HG02642 (cell line): Measurements from ENCODE around the gene ITGA1.

Experiments used
- ATAC-seq: cut with Tn5 transposase; IDR thresholded peaks from one replicate; pipeline ENCODE4 v1.9.1; 2021; ENCODE audit warnings: mild to moderate bottlenecking; ENCODE audit not compliant: unreplicated experiment, poor library complexity

Gene ITGA1

DNA sequence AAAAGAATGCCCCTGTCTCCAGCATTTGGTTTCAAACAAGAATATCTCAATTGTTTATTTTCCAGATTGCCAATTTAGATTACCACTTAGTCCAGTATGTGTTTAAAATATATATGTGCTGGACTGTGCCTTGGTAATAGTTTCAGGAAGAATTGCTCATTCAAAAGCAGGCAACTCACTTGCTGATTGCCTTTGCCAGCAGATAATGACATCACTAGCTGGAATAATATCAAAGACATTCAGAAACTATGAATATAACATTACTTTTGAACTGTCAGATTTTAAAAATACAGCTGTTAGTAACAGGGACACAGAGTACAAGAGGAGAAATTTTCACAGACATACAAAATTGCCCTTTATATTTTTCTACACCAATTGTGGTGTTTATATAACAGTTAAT lies 105.4 kb downstream of the ITGA1 start:
- ATAC-seq: no peak

DNA sequence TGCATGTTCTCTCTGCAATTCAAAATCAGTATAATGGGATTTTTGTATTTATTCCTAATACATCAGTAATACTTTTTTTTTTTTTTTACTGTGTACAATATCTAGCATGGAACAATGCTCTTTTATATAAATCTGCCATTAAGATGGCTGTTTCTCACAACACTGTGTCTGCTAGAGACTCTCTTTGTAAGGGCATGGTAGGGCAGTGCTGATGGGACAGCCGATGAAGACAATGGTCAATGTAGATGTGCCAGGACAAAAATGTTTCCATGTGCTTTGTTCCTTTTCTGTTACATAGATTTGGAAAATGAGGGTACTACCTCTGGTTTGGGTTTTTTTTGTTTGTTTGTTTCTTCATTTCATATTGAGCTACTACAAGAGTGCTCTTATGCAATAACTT lies 106.1 kb downstream of the ITGA1 start:
- ATAC-seq: no peak

DNA sequence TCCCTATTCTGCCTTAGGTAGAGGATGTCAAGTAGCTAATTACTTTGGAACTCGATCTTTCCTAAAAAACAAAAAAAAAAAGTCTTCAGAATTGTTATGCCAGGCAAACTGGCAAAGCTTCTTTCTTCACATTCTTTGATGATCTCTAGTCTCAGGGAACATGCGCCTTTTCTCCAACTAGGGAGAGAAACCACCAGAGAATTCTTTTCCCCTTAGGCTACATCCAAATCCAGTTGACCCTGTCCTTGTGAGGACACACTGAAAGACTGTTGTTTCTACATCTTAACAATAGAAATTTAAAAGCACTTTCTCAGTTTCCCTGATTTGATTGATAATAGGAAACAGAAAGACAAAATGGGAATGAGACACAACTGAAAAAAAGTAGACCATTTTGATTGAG lies 106.7 kb downstream of the ITGA1 start:
- ATAC-seq: no peak

DNA sequence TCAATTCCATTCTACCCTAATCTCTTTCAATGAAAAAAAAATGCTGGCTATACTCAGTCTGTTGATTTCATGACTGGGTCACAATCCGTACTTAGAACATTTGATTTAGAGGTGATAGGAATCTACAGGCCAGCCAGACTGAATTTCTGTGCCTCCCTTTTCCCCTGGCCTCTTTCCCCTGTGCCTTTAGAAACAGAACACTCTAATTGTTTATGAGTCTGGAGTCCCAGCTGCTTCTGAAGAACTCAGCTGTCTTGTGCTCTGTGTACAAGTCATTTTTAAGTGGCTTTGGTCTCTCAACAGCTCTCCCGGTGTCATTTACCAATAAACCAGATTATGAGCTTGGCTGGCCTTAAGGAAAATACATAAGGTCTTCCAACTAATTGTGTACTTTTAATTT lies 107.4 kb downstream of the ITGA1 start:
- ATAC-seq: no peak

DNA sequence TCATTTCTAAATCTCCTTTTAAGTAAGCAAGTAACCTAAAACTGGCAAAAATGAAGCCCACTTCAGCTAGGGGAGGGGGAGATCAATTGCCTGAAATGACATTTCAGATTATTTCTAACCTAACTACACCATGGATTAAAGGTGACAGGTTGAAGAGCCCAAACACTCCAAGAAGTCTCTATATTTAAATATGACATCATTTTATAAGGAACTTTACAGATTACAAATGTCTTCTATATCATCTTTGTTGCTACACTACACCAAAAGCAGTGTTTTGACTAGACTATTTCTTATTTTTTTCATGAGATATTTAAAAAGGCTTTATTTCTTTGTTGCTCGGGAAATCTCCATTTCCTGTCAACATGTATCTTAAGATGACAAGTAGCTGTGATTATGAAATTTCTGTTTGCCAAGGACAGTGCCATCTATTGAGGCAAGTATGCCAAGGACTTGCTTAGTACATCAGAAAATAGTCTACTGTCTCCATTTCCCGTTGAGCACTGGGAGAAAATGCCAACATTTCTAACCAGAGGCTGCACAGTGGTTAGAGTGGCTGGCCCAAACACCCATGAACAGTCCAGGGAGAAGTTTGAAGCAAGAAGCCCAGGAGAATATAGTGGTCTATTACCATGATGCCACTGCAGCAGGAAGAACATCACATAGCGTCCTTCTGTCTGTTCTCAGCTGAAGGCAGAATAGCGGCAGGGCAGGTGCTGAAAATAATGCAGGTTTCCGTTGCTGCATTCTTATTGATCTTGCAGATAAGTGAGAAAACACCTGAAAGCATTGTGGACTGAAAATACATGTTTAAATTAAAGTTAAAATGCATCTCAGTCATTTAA lies 108.1 kb downstream of the ITGA1 start:
- ATAC-seq: no peak

DNA sequence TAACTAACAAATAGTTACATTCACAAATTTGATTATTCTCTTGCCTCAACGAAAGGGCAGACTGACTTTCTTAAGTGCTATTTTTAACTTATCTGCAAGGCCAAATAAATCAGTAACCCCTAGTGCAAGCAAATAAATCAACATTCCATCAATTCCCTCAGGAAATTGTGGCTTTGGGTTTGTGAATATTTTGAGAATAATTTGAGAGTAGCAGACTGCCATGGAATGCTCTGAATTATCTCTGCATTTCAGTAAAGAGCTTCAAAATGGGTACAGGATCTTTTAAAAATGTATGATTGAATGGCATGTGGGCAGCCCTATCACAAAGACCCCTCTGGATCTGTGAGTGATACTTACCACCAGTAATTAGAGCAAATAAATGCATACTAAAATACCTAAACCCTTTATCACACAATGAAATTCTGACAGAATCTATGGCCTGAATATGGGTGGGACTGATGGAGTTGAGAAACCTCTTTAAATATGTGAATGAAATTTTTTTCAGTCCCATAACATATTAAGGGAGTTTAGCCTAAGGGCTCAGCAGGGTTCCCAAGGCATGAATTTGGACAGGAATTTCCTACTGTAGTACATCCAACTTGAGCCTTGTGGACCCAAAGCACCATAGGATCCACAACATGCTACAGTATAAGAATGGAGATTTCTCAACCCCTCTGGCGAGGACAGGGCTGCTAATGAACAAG lies 109.0 kb downstream of the ITGA1 start:
- ATAC-seq: no peak

DNA sequence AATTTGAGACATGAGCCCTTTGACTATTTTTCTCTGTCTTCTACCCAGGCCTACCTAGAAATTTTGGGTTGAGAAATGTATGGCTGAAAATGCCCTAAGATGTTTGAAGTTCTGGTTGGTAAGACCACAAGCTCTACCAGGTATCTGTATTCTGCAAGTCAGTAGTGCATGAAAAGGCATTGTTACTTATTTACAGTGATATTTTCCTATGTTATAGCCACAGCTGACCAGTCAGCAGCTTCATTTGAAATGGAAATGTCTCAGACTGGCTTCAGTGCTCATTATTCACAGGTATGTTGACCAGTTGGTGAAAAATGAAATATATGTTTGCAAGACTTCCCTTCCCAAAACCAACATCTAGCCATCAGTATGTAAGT lies 109.5 kb downstream of the ITGA1 start:
- ATAC-seq: no peak

DNA sequence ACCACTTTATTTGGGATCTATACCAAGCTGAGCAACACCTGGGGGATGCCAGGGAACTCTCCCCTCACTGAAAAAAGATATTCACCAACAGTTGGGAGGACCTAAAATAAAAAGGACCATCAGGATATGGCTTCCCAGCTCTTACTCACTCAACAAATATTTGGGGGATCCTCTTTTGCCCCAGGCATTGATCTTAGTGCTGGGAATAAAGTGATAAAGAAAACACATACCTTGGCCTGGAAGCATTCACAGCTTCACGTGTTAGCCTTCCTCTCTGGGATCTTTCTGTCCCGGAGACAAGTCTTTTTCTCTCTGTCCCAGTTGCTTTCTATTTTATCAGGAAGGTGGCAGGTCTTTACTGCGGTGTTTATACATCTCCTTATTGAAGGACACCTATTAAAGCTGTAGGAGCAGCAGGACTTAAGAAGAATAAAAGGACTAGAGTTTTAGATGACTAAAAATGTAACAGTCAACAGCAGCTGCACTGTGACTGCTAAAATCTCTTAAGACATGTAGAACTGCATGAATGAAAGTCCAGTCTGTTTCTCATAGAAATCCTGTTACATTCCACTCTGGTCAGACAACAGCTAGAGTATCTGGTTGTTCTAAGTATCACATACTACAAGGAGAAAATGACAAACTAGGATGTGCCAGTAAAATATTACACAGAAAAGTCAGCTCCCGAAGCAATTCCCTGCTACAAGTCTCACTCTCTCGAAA lies 111.4 kb downstream of the ITGA1 start:
- ATAC-seq: no peak

DNA sequence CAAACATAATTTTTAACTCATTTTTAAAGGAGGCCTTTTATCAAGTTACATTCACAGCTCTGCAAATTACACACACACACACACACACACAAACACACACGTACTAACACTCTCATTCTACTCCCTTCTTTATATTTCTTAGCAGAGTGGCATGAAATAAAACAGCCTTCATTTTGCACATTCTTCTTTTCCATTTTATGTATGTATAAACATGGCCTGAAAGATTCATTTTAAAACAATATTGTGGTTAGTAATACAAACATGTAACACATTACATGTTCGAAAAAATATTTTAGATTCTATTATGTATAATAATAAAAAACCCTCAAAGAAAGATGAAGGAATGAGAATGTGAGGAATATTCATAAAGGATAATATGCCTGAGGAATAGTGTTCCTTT lies 115.4 kb downstream of the ITGA1 start:
- no peak for ATAC-seq

DNA sequence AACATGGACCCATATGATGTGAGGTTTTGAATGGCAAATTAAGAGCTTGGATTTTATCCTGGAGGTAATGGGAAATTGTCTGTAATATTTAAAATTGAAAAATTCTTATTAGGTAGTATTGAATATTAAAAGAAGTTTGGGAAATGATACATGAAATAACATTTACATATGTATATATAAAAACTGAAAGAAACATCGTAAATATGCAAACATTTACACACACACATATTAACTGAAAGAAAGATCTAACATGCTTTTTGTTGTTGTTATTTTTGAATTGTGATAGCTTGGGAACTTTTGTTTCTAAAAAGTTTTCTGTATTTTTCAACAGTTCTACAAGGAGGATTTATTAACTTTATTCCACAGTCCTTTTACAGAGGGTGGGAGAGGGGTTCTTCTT lies 118.6 kb downstream of the ITGA1 start:
- no peak for ATAC-seq

DNA sequence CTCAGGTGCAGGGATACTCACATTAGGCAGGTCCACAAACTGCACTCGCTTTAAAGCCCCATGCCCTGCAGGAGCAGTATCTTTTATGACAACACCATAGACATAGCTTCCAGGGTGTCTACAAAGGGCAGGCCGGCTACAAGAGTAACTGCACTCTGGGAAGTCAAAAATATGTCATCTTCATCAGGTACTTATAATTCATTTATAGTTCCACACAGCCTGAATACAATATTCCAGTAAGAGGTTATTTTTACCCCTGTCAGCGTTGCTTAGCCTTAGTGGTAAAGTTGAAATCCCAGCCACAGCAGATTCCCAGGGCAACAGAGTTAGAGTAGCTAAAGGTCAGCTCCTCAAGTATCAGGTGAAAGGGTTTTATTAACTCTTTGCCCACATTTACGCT lies 119.1 kb downstream of the ITGA1 start:
- no peak for ATAC-seq

DNA sequence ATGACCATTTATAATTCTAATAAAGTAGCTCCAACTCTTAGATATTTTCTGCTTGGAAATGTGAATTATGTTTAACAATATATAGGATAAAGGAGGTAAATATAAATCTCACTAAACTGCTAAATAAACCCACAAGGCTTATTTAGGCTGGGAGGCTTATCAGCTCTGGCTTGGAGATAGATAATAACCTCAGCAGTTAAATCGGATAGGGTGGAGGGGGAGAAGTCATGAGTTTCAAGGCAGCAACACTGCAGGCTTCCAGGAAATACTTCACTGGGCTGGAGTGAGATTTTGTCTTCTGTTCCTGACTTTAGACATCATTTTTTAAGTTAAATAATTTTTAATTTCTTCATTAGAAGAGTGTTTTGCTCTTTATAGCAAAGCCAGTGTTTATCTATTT lies 121.5 kb downstream of the ITGA1 start:
- ATAC-seq: no peak

DNA sequence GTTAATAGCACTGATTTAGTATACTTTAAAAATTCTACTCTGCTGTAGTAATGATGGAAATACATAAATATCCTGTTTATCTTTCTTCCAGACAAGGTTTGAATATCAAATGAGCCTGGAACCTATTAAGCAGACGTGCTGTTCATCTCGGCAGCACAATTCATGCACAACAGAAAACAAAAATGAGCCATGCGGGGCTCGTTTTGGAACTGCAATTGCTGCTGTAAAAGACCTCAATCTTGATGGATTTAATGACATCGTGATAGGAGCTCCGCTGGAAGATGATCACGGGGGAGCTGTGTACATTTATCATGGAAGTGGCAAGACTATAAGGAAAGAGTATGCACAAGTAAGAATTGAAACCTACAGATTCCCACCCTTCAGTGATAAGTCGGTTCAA lies 122.4 kb downstream of the ITGA1 start:
- ATAC-seq: no peak

DNA sequence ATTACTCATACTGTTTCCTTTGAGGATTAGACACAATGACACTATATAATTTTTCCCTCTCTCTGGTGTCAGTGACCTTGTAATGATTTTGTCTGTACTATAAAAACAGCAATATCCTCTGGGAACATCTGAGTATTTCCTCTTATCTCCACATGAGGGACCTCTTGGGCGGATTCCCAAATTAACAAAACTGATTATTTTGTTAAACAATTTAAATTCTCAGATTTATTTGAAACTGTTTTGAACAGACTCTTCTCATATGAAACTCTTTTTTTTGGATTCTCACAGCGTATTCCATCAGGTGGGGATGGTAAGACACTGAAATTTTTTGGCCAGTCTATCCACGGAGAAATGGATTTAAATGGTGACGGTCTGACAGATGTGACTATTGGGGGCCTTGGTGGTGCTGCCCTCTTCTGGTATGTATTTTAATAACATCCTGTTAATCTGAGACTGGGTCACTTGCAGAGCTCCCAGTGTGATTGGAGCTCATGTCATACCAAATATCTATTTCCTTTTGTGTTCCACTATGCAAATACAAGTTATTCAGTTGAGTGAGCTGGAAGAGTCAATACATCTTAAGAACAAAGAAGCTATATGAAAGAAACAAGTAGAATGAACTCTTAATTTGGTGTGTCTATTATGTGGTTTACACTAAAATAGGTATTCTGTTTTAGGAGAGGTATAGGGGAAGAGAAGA lies 127.6 kb downstream of the ITGA1 start:
- peak; percentile 99 for ATAC-seq

DNA sequence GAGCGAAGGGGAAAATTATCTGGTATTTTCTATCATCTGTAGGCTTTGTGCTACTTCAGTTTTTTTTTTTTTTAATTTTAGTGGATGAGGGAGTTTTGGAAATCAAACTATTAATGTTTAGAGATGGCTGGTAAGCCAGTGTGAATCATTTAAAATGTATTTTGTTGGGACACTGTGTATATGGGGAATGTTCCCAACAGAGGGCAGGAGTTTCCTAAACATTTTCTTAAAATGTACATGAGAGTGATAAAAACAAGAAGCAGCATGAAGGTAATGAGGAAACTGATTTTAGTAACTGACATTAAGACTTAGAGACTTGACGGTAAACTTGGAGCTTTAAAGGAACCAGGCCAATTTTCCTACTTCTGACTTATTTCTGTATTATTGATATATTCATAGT lies 133.2 kb downstream of the ITGA1 start:
- ATAC-seq: no peak

DNA sequence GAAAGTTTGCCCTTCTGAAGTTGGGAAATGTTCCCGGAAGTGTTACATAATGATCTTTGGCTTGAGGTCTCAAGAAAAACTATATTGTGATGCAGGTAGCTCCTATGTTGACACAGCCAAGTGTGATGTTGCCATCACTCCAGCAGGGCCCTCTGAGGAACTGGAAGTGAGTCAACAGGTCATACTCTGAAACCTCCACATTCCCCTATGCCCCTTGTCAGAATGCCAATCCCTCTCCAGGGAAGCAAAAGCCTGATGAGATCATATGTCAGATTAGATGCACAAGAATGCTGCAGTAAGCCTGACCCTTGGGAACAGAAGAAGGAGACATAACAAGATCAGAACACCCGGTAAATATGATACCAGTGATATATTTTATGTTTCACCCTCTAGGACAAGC lies 134.7 kb downstream of the ITGA1 start:
- ATAC-seq: no peak

DNA sequence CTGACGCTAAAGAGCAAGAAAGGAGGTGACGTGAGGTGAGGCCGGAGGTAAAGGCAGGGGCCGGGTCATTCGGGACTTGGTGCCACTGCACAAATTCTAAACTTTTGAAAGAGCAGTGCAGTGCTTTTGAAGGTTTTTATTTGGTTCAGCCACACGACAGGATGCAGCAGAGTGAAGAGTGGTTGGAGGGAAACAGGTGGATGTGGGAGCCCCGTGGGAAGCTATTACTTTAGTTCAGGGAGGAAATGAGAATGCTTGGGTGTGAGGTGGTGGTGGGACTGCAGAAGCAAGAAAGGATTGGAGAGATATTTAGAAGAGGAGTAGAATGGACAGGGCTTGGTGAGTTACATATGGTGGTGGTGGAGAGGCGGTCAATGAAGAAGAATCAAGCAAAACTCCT lies 136.7 kb downstream of the ITGA1 start:
- ATAC-seq: no peak

DNA sequence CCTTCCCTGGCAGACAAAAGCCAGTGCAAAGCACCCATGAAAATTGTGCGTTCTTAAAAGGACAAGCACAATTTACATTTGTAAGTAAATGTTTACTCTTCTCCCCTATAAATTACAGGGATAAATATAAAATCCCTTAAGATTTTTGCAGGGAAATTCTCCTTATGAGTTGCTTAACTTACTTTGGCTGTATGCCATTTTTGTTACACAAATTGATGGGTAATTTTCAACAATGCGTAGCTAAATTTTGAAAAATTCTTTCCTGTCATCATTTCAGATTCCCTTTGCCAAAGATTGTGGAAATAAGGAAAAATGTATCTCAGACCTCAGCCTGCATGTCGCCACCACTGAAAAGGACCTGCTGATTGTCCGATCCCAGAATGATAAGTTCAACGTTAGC lies 137.3 kb downstream of the ITGA1 start:
- ATAC-seq: no peak

DNA sequence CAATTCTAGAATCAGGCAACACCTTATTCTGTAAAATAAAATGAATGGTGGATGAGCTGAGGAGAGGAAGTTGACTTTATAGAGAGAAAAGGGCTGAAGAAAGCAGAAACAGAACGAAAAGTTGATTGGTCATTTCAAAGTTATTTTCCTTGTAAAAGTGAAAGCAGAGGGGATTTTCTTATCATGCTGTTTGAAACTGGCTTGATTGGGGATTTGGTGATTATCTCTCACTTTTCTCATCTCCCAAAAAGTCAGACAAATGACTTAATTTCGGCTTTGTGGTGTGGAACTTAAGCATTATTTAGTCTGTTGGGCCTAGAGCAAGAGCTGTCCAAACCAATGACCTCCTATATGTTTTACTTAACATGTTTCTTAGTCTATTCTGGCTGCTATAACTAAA lies 141.0 kb downstream of the ITGA1 start:
- ATAC-seq: no peak

DNA sequence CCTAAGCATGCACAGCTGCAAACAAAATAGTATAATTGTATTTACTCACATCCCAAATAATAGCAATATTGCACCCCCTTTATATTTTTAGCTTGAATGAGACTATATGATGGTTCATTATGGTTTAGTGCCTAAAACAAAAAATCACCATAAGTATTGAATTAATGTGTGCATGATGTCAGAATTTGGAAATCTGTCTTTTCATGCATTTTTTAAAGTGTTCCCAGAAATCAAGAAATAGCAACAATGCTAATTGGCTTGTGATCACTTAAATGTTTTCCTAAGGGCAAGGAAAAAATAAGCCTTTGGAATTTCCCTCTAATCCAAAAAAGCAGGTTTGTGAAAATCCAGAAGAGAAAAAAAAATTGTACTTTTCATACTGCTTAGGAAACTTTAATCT lies 150.5 kb downstream of the ITGA1 start:
- no peak for ATAC-seq

DNA sequence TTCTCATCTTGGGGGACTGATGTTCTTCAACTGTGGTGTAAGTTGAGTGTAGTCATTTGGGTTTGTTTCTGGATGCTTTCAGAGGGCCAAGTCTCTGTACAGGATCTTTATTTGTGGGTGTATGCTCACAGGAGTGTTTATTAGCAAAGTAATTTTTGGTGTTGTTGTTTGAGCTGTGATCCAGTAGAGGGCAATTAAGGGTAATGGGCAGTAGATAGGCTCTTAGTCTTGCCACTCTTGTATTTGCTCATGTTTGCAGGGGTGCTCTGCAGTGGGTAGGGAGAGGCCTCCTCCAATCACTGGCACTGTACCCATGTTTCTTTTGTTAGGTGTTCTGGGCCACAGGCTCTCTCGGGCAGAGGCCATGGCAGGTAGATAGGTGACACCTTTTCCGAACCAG lies 155.6 kb downstream of the ITGA1 start:
- no peak for ATAC-seq
